T-helper 1 cell treated with Interleukin-12 subunit alpha and Interleukin-12 subunit beta and Interleukin-4 antibody, amounts not matched to agents 30 ng/mL and 1 ng/mL, for 36 hours (primary cell): Measurements from ENCODE around the gene UROC1. TPM values are rescaled to one million over a fixed set of nuclear protein-coding genes. Genes with fewer than 3 reads are reported as not detected.

Experiments
- intact Hi-C: fragments of 100-400 bp; cut with micrococcal nuclease; formaldehyde crosslinking; loops from one replicate; pipeline ENCODE4 v1.15.1; 2024
- total RNA-seq: library from RNA; stranded (reverse); gene quantifications from 2 replicates; pipeline ENCODE4 v1.2.3, GENCODE V29; 2022

Gene UROC1
- total RNA-seq, 1 donor from 2014 or later, result not detected

DNA sequence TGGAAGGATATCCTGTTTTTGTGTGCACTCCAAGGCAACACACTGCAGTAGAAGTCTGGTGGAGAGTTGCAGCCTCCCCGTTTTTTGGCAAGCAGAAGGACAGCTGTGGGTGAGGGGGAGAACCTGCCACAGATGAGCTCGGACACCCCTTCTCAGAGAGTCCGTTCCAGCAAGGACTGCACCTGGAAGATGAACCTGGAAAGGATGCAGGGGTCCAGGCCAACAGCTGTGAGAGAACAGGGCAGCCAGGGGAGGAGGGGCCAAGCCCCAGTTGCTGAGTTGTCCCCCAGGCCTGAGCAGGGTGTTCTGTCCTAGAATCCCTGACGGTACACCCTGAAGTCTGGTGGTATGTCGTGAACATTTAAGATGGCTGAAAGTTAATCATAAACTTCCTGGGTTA, 72.1 kb downstream of the UROC1 start:
- intact Hi-C loops, result no loop called here

DNA sequence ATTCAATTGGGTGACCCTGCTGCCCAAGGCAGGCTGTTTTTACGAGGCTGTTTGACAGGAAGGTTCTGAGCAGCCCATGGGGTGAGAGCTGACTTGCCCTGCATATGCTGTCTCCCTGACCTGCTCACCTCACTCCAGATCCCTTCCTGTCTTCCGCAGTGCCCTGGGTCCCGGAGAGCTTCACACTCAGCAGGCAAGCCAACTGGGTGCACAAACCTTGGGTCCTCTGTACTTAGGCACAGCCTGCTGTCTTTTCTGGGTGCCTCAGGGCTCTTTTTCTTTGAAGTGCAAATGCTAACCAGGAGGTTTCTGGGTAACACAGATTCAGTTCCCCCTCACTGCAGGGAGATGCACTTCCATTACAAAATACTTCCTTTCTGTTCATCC, 74.7 kb downstream of the UROC1 start:
- intact Hi-C loops, result no loop called here

DNA sequence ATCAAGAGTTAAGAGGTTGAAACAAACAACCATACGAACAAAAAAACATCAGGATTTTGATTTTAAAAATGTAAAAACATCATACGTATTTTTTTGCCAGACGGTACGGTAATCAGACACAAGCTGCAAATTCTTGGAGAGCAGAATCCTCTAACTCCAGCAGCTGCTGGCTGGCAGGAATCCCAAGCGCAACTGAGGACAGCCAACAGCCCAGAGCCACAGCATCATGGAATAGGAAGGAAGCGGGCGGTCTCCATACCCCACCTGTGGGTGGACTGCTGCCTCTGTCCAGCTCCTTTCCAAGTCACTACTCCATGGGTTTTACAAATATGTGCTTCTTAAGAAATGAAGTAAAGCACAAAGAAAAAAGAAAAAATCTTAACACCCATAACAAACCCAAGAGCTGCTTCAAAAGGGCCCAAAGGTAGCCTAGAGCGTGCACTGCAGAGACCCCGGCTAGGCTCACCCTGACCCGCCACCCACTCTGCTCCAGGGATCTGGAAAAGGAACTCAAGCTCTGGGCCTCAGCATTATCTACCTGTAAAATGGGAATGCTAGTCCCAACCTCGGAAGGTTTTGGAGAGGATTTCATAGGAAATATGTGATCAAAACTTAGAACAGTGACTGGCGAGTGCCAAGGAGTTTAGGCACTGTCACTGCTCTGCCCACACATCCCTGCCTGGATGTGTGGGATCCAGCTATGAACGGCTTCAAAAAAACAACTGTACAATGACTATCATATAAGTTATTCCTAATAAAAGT, 75.3 kb downstream of the UROC1 start:
- intact Hi-C loops, result no loop called here

DNA sequence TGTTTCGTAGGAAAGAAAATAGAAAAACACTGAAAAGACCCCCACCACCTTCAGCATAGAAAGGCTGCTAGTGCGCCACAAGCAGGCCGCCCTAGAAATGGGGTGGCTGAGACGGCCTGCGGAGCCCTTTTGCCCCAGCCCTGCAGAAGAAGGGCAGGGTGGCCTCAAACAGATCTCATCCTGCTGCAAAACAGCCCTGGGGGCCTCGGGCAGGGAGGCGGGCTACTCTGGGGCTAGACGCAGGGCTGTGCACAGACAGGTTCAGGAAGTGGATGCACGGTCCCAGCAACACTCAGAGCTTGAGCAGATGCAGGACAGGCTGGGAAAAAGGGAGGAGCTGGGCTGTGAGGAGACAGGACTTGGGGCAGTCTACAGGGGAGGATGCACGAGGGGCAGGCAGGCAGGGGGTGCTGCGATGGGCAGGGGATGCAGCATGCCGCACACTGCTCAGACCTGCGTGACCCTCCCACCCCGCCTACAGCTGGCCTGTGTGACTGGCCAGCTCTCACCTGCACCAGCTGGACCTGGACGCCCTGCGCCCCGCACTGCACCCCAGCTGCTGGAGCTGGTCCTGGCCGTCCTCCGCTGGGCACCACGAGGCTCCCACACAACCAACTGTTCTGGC, 76.2 kb downstream of the UROC1 start:
- intact Hi-C loops, result no loop called here

DNA sequence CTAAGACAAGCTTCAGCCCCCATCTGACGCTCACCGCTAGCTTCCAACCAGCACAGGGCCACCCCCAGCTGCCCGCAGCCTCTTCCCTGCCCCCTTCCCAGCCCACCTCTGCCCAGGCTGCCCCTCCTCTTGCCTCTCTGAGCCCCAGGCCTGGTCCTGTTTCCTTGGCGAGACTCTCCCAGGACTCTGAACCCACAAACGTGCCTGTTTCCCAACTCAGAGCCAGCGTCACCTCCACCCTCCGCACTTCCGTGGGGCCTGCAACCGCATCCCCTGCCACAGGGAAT, 76.9 kb downstream of the UROC1 start:
- intact Hi-C loops, result no loop called here

DNA sequence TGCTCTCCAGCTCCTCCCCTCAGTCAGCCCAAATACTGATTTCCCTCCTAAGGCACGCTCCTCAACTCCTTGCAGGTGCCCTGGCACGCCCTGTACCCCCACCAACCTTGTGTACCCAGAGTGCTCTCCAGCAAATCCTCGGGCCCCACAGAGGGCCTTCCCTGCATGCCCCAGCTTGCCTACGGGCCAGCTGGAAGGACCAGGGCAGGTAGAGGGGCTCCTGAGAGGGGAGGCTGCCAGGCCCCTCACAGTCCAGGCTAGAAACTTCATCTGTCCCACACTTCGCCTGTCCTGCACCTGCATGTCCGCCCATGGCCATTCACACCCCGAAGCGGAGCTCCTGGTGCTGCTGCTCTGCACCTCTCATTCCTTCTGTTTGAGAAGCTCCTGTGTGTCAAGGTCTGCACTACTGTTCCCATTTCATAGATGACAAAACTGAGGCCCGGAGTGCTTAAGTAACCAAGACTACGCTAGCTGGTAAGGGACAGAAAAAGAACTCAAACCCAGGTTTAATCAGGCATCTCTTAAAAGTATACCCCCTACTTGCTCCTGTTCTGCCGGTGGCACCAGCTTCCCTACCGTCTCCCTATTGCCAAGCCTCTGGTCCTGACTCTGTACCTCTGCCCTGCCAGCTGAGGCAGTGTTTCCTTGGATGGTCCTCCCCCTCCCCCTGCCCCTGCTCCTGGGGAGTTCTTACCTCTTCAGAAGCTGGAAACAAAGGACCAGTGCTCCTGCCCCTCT, 77.4 kb downstream of the UROC1 start:
- intact Hi-C loops, result no loop called here

DNA sequence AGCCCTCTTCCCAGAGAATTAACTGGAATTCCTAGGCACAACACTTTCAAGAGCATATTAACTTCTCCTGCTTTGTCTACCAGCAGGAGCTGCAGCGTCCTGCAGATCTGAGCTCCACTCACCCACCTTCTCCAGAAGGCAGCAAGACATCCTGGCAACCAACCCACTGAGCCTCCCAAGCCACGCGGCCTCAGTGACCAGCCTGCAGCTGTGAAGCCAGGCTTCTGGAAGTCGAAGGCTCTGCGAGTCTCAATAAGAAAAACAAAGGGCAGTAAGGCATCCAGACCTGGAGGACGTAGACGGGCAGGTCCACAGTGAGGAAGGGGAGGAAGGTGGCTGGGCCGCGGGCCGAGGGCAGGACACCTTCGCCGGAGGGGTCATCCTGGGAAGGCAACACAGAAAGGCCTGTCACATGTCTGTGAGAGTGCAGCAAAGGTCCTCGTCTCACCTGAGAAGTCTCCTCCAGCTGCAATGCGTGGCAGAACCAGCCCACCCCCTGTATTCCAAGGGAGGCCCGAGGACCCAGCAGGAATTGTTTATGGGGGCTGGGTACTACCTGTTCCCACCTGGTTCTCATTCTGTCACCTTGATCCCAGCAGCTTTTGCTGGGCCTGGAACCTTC, 78.1 kb downstream of the UROC1 start:
- intact Hi-C loops, result no loop called here

DNA sequence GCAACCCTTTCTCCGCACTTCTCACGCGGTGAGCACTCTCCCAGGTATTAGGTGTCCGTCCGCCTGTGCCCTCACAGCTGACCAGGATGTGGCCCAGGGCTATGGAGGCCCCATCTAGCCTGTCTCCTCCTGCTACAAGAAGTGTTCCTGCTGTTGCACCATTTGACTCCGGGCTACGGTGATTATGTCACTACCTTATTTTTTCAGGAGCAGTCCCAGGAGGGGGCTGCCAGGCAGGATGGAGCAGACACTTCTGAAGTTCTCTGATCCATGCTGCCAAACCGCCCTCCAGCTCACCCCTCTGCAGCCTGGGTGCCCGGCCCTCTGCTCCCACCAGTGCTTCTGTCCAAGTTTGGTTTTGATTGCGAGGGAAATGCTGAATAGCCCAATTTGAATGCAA, 78.8 kb downstream of the UROC1 start:
- intact Hi-C loops, result no loop called here

DNA sequence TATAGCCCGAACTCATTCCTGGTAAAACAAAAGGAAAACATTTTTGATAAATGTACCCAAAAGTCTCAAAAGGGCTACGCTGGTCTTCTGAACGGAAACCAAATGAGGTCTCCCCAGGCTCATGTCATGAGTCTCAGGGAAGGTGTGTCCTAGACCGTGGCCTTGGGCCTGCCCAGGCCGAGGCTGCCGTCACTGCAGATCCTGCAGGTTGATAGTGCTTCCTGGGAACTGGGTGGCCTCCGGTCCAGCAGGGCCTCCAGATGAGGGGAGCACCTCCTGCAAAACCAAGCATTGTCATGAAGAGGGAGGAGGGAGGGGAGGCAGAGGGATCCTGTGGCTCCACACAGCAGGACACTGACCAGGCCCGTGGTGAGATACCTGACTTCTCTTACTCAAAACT, 79.4 kb downstream of the UROC1 start:
- intact Hi-C loops, result no loop called here

DNA sequence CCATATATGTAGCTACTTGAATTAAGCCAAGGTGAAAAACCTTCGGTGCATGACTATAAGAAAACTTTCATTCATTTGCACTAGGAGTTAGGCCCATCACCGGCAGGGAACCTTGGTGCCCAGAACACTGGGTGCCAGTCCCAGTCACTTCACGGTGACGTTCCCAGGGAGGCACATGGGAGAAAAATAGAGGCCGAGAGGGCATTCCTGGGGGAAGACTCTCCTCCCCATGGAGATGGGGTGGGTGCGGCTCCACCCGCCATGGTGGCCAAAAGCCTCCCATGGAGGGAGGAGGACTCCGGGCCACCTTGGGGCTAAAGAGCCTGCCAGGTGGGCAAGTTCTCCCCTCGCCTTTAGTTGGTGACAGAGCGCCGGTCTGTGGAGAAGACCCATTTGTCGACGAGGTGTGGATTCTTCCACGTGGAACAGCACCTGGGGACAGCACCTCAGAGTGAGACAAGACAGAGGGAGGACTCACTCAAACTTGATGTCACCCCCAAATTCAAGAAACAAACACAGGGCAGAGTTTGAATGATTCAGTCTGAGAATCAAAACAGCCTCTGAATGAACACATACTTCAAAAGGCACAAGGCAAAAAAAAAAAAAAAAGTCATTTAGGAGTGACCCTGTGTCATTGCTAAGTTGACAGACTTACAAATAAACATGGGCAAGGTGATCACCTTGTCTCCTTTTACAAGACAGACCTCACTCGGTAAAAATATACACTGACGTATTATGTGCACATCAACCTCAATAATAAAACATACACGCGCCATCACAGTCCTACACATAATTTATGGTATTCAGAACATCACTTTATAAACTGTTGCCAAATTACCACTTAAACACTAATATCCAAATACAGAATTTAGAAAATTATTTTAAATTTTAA, 80.5 kb downstream of the UROC1 start:
- intact Hi-C loops, result no loop called here

DNA sequence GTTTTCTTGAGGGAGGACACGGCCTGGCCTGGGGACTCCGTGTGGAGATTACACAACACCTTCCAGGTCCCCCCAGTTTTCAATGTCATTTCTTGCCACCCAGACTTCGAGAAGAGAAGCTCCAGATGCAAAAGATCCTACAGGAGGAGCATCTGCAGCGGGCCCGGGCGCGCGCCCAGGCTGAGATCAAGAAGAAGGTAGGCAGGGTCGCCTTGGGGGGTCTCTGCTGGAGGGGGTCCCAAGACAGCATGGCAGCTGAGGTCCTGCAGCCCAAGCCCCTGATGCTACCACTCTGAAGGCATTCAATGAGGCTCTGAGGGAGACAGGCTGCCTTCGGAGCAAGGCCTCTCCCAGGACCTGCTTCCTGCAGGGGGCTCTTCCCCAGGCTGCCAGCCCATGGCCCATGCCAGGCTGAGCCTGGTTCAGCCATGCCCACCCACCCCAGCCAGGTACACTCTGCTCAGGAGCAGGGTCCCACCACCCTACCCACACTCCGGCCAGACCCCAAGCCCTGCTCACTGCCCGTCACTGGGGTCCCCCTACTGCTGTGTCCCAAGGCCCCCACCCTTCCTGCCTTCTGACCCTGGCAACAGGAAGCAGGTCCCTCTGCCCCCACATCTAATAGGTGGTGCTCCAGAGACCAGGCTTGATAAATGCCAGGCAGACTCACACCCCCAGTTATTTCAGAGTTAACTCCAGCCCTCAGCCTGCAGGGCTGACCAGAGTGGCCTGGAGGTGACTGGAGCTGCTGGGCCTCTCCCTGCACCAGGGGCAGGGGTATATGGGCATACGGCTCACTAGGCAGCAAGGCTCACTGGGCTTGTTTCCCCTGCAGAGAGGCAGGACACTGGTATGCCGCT, 81.9 kb downstream of the UROC1 start:
- intact Hi-C loops, result no loop called here

DNA sequence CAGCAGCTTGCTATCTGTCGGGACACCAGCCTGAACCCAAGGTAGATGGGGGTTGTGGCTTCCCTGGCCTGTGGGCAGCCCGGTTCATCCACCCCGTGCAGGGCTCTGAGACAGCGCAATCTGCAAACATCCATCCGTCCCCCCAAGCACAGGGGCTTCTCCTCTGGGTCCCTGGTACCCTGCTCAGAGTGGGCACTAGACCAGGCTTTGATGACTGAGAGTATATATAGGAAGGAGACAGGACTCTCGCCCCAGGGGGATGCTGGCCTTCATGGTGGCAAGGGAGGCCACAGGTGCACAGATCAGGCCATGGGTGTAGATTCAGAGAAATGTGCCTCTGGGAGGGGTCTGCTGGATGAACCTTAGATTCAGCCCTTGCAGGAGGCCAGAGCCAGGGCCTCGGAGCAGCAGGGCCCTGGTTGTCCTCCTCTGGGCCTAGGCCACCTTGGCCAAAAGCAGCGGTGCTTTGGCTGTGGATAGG, 82.6 kb downstream of the UROC1 start:
- intact Hi-C loops, result no loop called here

DNA sequence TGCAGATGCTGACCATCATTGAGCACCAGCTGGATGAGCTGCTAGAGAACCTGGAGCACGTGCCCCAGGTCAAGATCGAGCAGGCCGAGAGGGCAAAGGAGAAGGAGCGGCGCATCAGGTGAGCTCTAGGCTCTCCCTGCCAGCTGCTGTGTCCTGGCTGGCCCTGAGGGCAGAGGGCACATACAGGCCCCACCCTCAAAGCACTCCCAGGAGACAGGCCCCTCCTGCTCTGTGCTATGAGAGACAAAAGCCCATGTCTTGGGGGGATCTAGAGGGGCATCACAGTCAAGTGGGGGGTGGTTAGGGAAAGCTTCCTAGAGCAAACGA, 83.3 kb downstream of the UROC1 start:
- intact Hi-C loops, result no loop called here

DNA sequence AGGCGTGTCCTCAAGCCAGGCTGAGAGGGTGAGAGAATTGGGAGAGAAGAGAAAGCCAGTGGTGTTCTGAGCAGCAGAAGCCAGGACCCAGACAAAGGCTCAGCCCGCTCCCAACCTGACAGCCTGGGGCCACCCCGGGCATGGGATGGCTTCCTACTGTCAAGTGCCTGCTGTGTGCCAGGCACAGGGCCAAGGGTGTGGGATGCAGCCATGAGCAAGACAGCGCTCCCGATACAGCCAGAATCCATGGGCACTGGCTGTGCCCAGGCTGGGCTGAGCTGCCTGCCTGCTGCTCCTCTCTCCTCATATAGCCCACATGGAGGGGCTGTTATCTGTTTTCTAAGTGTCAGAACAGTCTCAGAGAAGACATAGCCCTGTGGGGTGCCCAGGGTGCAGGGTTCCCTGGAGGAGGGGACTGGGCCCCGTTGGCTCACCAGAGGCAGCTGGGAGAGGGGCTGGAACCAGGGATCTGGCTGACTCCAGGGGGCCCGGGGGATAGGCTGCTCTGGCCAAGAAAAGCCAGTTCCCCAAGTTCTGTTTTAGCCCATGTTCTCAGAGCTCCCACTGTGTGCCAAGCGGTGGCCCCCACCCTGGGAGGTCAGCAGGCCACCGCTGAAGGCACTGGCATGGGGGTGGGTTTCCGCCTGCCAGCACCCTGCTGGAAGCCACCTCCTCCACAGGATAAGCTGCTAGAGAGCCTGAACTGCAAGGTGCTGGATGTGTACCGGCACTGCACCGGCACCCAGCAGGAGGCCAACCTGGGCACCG, 83.9 kb downstream of the UROC1 start:
- intact Hi-C loops, result no loop called here

DNA sequence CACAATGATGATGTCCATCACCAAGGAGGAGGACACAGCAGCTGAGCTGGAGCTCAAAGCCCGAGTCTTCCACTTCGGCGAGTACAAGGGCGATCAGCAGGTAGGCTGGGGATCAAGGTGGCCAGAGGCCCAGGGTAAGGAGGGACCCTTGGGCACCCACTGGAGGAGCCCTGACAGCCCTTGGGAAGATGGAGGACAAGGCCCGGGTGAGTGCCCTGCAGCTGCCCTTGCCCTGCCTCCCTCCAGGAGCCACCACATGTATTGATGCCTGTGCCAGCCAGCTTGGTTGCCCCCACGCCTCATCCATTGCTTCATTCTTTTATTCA, 84.5 kb downstream of the UROC1 start:
- intact Hi-C loops, result no loop called here

DNA sequence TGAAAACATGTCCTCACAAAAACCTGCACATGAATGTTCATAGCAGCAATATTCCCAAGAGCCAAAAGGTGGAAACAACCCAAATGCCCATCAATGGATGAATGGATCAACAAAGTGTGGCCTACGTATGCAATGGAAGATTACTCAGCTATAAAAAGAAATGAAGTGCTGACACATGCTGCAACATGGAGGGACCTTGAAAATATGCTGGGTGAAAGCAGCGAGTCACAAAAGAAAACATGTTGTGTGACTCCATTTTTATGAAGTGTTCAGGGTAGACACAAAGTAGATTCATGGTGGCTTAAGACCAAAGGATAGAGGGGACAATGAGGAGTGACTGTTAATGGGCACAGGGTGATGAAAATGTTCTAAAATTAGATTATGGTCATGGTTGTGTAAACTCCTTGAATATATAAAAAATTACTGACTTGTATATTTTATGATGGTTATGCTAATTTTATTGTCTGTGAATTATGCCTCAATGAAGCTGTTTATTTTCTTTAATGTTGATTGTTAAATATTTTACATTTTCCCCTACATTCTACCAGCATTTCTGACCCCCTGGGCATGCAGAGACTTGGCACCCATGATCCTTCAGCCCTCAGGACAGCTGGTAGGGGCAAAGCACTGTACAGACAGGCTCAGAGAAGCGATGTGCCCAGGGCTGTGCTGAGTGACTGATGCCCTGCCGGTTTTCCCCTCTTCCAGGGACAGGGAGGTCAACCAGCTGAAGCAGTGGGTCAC, 85.0 kb downstream of the UROC1 start:
- intact Hi-C loops, result no loop called here
